ENCODE measurements around the gene HIPK2.

HIPK2 gene

DNA sequence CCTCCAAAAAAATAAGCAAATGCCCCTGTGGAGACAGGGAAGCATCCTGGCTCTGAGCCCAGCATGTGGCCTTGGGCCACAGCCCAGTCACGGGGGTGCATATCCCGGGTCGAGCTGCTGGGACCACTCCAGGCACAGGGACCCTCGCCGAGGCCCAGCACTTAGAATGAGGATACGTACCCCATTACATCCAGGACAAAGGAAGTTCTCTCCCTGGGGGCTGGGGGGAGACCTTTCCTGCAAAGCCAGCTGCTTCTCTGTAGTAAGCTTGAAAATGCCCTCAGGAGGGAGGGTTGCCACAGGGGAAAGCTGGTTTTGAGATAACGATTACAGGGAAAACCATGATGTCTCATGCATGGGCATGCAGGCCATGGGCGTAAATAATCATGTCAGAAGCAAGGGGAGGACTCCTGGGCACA is 75.5 kb downstream of the HIPK2 start:
- ChIA-PET CTCF (interaction anchor here (0.6 kb wide), 1 partner anchor 62 kb away, joined by 4 read pairs; no protein-coding TSS in a partner anchor), POLR2A (ENCODE audit: low non-redundant PET) (no interaction called here)
- TF ChIP-seq CTCF (conservative IDR thresholded peaks at IDR 0.05; ENCODE audit: low read depth), result no peak
- peak overlapping the region; percentile 52 for H3K27ac ChIP-seq
- no peak for DNase-seq (ENCODE audit: low spot score)

- TF ChIP-seq CTCF (conservative IDR thresholded peaks at IDR 0.05; ENCODE audit: low read depth), result no peak
- no peak for DNase-seq (ENCODE audit: low spot score)
- ChIA-PET CTCF (no interaction called here), POLR2A (ENCODE audit: low non-redundant PET) (no interaction called here)
- peak overlapping the region; percentile 52 for H3K27ac ChIP-seq
These were observed 75.9 kb downstream of the HIPK2 start for GRCh38 chr7:139701908-139702307.

- ChIA-PET CTCF (no interaction called here), POLR2A (ENCODE audit: low non-redundant PET) (no interaction called here)
- H3K27ac ChIP-seq, result peak overlapping the region; percentile 52
- no peak for DNase-seq (ENCODE audit: low spot score)
- TF ChIP-seq CTCF (conservative IDR thresholded peaks at IDR 0.05; ENCODE audit: low read depth), result no peak
These were observed 77.1 kb downstream of the HIPK2 start for GRCh38 chr7:139700505-139701235.

DNA sequence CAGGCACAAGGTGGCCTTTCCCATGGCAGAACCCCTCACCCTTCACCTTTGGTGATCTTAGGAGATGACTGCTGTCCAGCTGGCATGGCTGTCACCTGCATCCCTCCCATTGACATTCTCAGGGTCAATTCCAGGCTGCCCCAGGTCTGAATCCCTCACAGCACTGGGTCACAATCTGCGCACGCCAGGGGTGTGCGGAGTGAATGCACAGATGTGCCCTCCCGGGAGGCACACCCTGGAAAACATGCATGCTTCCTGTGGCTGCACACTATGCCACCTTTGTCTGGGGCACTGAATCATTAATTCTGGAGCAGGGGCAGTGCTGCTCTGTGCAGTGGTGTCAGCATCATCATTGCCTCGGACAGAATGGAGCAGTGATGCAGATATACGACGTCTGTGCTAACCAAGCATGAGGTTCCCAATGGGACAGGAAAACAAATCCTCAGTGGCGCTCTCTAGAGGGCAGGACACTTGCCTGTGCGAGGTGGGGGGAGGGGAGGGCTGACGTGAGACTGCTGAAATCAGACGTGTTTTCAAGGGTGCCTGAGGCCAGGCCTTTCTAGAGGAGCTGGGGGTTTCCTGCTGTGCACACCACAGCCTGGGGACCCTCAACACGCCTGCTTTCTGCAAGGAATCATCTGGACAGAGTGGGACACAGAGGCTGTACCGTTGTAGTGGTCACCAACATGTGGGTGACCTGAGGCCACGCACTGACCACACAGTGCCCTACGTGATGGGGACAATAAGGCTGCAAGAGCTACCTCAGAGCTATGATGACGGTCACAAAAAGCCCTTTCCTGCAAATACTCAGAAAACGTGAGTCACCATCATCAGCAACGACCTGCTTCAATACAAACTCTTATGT is 77.9 kb downstream of the HIPK2 start:
- ChIA-PET POLR2A (ENCODE audit: low non-redundant PET) (no interaction called here), CTCF (interaction anchor here (0.7 kb wide), 1 partner anchor 284 kb away, joined by 3 read pairs; no protein-coding TSS in a partner anchor)
- no peak for DNase-seq (ENCODE audit: low spot score)
- peak overlapping the region; percentile 33 for H3K27ac ChIP-seq
- no peak for TF ChIP-seq CTCF (conservative IDR thresholded peaks at IDR 0.05; ENCODE audit: low read depth)

DNA sequence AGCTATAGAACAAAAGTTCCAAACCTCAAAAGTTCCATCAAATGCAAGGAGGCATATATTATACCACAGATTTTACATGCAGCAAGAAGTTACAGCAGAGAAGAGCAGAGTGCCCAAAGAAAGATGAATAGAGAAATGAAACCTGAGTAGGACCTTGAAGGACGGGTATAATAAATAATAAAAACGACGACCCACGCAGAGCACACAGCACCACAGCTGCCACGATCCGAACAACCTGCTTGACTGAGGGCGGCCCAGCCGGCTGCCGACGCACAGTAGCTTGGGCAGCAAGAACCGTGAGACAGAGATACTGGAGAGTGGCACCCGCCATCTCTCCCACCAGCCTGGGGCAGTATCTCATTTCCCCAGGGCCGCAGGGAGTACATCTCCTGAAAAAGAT is 79.0 kb downstream of the HIPK2 start:
- ChIA-PET CTCF (no interaction called here), POLR2A (ENCODE audit: low non-redundant PET) (no interaction called here)
- peak overlapping the region; percentile 33 for H3K27ac ChIP-seq
- TF ChIP-seq CTCF (conservative IDR thresholded peaks at IDR 0.05; ENCODE audit: low read depth), result no peak
- no peak for DNase-seq (ENCODE audit: low spot score)

DNA sequence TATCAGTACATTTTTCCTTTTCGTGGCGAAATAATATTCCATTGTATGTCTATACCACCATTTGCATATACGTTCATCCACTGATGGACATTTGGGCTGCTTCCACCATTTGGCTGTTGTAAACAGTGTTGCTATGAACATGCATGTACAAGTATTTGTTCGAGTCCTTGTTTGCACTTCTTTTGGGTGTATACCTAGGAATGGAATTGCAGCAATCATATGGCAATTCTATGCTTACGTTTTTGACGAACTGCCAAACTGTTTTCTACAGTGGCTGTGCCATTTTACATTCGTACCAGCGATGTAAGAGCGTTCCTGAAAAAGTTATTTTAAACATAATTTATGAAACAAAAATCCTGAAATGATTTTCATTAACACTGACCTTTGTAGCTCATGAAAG is 79.5 kb downstream of the HIPK2 start:
- ChIA-PET CTCF (no interaction called here), POLR2A (ENCODE audit: low non-redundant PET) (no interaction called here)
- no peak overlapping the region for H3K27ac ChIP-seq
- TF ChIP-seq CTCF (conservative IDR thresholded peaks at IDR 0.05; ENCODE audit: low read depth), result no peak
- no peak for DNase-seq (ENCODE audit: low spot score)
